HepG2 (cell line): Measurements from ENCODE around the gene IQCF5. TPM values are rescaled to one million over a fixed set of nuclear protein-coding genes. Genes with fewer than 3 reads are reported as not detected.

Experiments used
- ATAC-seq: fragments of 200-7000 bp; cut with Tn5 transposase; 3 replicates; pipeline ENCODE4 v1.9.1; 2020; ENCODE audit warnings: mild to moderate bottlenecking, moderate library complexity
- BruUV-seq: library from RNA; stranded (reverse); fragments of 400-500 nt; replicated peaks from 2 replicates; lab custom pipeline; 2021; lab: Mats Ljungman, UMichigan
- CTCF ChIA-PET: fragments of 300-600 bp; formaldehyde crosslinking; extraction: SDS; loops from one replicate; lab custom pipeline; 2021; ENCODE audit warnings: low total read pairs, inconsistent platforms, low intra/inter-chr PET ratio; lab: Yijun Ruan, JAX
- POLR2A ChIA-PET: fragments of 350-600 bp; sonication (Branson Sonifier 250); formaldehyde crosslinking; loops from one replicate; lab custom pipeline; 2020; ENCODE audit warnings: antibody characterized with exemption, inconsistent platforms; lab: Yijun Ruan, JAX
- DNase-seq: peaks from one replicate; pipeline ENCODE4 v3.0.0-alpha.2; 2015; ENCODE audit warnings: low spot score
- FAIRE-seq: peaks from 3 replicates; lab custom pipeline; 2011; peaks lifted over from hg19 to GRCh38; lab: Jason Lieb, UNC
- H2AFZ ChIP-seq: one replicate; pipeline ENCODE4 v1.6.1; 2011; ENCODE audit warnings: low read length, inconsistent platforms
- H3K27ac ChIP-seq: fragments of 300-600 bp; 3 replicates; pipeline ENCODE4 v1.8.0; 2011; ENCODE audit warnings: mixed run types, mild to moderate bottlenecking, mixed read lengths, low read length, inconsistent platforms; ENCODE audit not compliant: insufficient read depth; ENCODE audit errors: extremely low read length
- H3K27me3 ChIP-seq, 2 experiments: fragments of 200-600 bp in 1 of 2; 2 replicates in 1 of 2; 3 replicates in 1 of 2; pipeline versions ENCODE4 v1.6.0 to v1.8.0; 2011; ENCODE audit warnings: low read length in 2 of 2, mild to moderate bottlenecking in 2 of 2, moderate library complexity in 2 of 2, inconsistent platforms in 1 of 2; ENCODE audit not compliant: insufficient read depth in 2 of 2, control insufficient read depth in 1 of 2
- H3K36me3 ChIP-seq, 2 experiments: fragments of 200-600 bp in 1 of 2; replicated peaks in 1 of 2; 2 replicates in 1 of 2; 3 replicates in 1 of 2; pipeline versions ENCODE4 v1.5.1 to v1.8.0; 2011; ENCODE audit warnings: low read length in 2 of 2, inconsistent platforms in 1 of 2; ENCODE audit not compliant: insufficient read depth in 2 of 2, control insufficient read depth in 1 of 2
- H3K4me1 ChIP-seq: 2 replicates; pipeline ENCODE4 v1.5.1; 2012; ENCODE audit warnings: low read length, inconsistent platforms; ENCODE audit not compliant: insufficient read depth
- H3K4me2 ChIP-seq: 2 replicates; pipeline ENCODE4 v1.6.0; 2011; ENCODE audit warnings: low read depth, low read length, inconsistent platforms
- H3K4me3 ChIP-seq, 3 experiments: fragments of 200-600 bp in 1 of 3; sonication (generic), shearing (Covaris generic) in 1 of 3; replicated peaks in 1 of 3; 2 replicates each; pipeline ENCODE4 v1.5.1; 2011 to 2016; ENCODE audit warnings: low read length in 3 of 3, inconsistent platforms in 2 of 3, low read depth in 2 of 3, mild to moderate bottlenecking in 2 of 3, control low read depth in 1 of 3, mixed read lengths in 1 of 3; ENCODE audit not compliant: insufficient read depth in 1 of 3
- H3K79me2 ChIP-seq: one replicate; pipeline ENCODE4 v1.6.1; 2011; ENCODE audit warnings: low read length, inconsistent platforms; ENCODE audit not compliant: insufficient read depth
- H3K9ac ChIP-seq: 2 replicates; pipeline ENCODE4 v1.6.0; 2011; ENCODE audit warnings: mild to moderate bottlenecking, low read depth, low read length, inconsistent platforms; ENCODE audit not compliant: insufficient read depth
- H3K9me3 ChIP-seq: 2 replicates; pipeline ENCODE4 v1.5.1; 2012; ENCODE audit warnings: mild to moderate bottlenecking, low read length
- H4K20me1 ChIP-seq: 2 replicates; pipeline ENCODE4 v1.6.0; 2011; ENCODE audit warnings: inconsistent platforms, mild to moderate bottlenecking, low read length, moderate library complexity; ENCODE audit not compliant: insufficient read depth
- ATF7 ChIP-seq, 2 experiments: fragments of 450-650 bp in 1 of 2; sonication (generic) in 1 of 2; formaldehyde crosslinking in 1 of 2; IDR thresholded peaks; 2 replicates each; pipeline versions ENCODE4 v1.4.0 to v1.6.1; 2016 to 2020; ENCODE audit warnings: antibody characterized with exemption in 1 of 2, mild to moderate bottlenecking in 1 of 2, missing genetic modification reagents in 1 of 2
- GZF1 ChIP-seq: sonication (generic); formaldehyde crosslinking; IDR thresholded peaks from 2 replicates; pipeline ENCODE4 v1.5.1; 2020; ENCODE audit warnings: mild to moderate bottlenecking, missing genetic modification reagents
- PHF5A ChIP-seq: IDR thresholded peaks from one replicate; pipeline ENCODE4 v1.6.1; 2018; ENCODE audit warnings: low read depth, missing genetic modification reagents; ENCODE audit not compliant: unreplicated experiment
- RAD51 ChIP-seq: fragments of 450-650 bp; IDR thresholded peaks from 2 replicates; pipeline ENCODE4 v1.6.1; 2016; ENCODE audit warnings: borderline replicate concordance
- USF2 ChIP-seq, 2 experiments: sonication (generic) in 1 of 2; formaldehyde crosslinking in 1 of 2; IDR thresholded peaks; 2 replicates each; pipeline versions ENCODE4 v1.5.1 to v1.6.1; 2011 to 2020; ENCODE audit warnings: borderline replicate concordance in 1 of 2, low read depth in 1 of 2, low read length in 1 of 2, mild to moderate bottlenecking in 1 of 2, missing genetic modification reagents in 1 of 2, moderate library complexity in 1 of 2
- ZNF230 ChIP-seq: sonication (generic); formaldehyde crosslinking; IDR thresholded peaks from 2 replicates; pipeline ENCODE4 v1.4.0; 2020; ENCODE audit warnings: mild to moderate bottlenecking, missing genetic modification reagents
- ZNF850 ChIP-seq: sonication (generic); formaldehyde crosslinking; conservative IDR thresholded peaks from 2 replicates; pipeline ENCODE4 v1.9.0; 2021; ENCODE audit warnings: mild to moderate bottlenecking, missing genetic modification reagents
- WGBS: methylation state at CpG from one replicate; pipeline ENCODE4 v1.1.6; 2017; ENCODE audit warnings: low lambda C conversion rate; 5-methylcytosine and 5-hydroxymethylcytosine counted together
- in situ Hi-C: cut with HindIII; loops from 2 replicates; pipeline ENCODE4 v1.10.0; 2017; ENCODE audit warnings: low pct_unique_long_range_greater_than_20kb; ENCODE audit not compliant: extremely low pct_ligation_motif_present
- intact Hi-C: fragments of 100-400 bp; cut with micrococcal nuclease; formaldehyde crosslinking; loops from one replicate; pipeline ENCODE4 v1.10.0; 2022; ENCODE audit not compliant: unreplicated experiment
- polyA plus RNA-seq, 8 experiments: library from polyadenylated mRNA; depleted of rRNA in 3 of 8; stranded (reverse) in 7 of 8; unstranded in 1 of 8; fragments of >200 nt; fragmentation: Illumina TruSeq in 4 of 8; extraction: Trizol in 4 of 8; gene quantifications; 2 replicates each; pipeline versions ENCODE4 v1.2.1 to v1.2.3, GENCODE V29; 2011 to 2016; ENCODE audit warnings: low read depth in 4 of 8, missing spikeins in 1 of 8, mixed read lengths in 1 of 8; ENCODE audit not compliant: insufficient read depth in 1 of 8
- total RNA-seq, 5 experiments: library from RNA; depleted of rRNA; stranded (reverse); fragments of >200 nt; fragmentation: Illumina TruSeq; extraction: Trizol; gene quantifications; 2 replicates each; pipeline ENCODE4 v1.2.3, GENCODE V29; 2016; ENCODE audit warnings: low read depth in 1 of 5

Gene IQCF5
- total and polyA plus RNA-seq, 2 of the 13 experiments (the other 11 are each of a cell fraction or from before 2014, with no cell fraction given): not detected

GRCh38 chr3:51888463-51889105, 13.2 kb upstream of the IQCF5 start:
- TF ChIP-seq RAD51 (peak; percentile 59; the same call in 1 of the 2 replicates), GZF1 (CRISPR knock-in tag) (no peak), ZNF230 (CRISPR knock-in tag) (no peak), USF2 (IDR thresholded peaks at IDR 0.05; ENCODE audit: low read depth, low read length) (0 out of 2 replicates have a peak, but pooled peaks have one; percentile 17), USF2 (CRISPR knock-in tag; IDR thresholded peaks at IDR 0.05; ENCODE audit: borderline replicate concordance) (no peak), ZNF850 (CRISPR knock-in tag) (no peak), ATF7 (IDR thresholded peaks at IDR 0.05) (peak; percentile 74), ATF7 (CRISPR knock-in tag; IDR thresholded peaks at IDR 0.05) (no peak), PHF5A (no peak)
- no peak overlapping the region for H3K9ac ChIP-seq
- BruUV-seq: no TSS peak
- WGBS: 8% methylated on average over 11 of the region's 12 CpGs
- H3K79me2 ChIP-seq: no peaks in the 10 kb centered on the region
- POLR2A ChIA-PET: no interaction called here
- intact Hi-C loops (no loop called here), in situ Hi-C loops (no loop called here)
- no peak overlapping the region for H3K4me3 ChIP-seq
- ATAC-seq (no peak), DNase-seq (no peak), FAIRE-seq (no peak)
- no peak overlapping the region for H3K4me2 ChIP-seq
- no peak overlapping the region for H3K27ac ChIP-seq
- no peaks in the 10 kb centered on the region for H3K36me3 ChIP-seq
- CTCF ChIA-PET: no interaction called here
- no peaks in the 10 kb centered on the region for H4K20me1 ChIP-seq
- H3K9me3 ChIP-seq: no peaks in the 10 kb centered on the region
- H2AFZ ChIP-seq: no peak overlapping the region
- peaks cover 0 to 3% of the 10 kb centered on the region in 2 experiments; a peak in 2 of 5 replicates for H3K27me3 ChIP-seq
- no peaks in the 10 kb centered on the region for H3K4me1 ChIP-seq
